ENCODE results near the gene SPCS3.
"Not testable (repeated sequence)": the region's sequence is repeated elsewhere in the genome, so short reads cannot be mapped to it uniquely, and the experiment has no call there.

SPCS3 gene

DNA sequence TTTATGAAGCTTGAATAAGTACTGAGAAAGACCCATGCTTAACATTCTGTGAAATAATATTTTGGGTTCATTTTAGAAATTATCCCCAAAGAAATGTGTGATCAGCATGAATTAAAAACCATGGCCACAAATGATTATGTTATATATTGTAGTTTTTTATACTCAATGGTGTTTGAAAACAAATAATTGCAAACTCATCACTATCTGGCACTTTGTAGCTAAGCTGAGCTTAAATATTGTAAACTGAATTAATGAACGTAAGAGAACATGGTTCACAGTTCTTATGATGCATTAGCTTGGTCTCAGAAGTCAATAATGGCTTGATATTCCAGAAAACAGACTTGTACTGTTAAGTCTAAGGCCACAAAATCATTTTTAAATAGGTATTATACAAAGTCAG, 26.1 kb upstream of the SPCS3 start:
- no peaks in the 10 kb centered on the region for H3K9me3 Mint-ChIP-seq (ENCODE audit: low read depth)
- H3K4me3 Mint-ChIP-seq = no peak overlapping the region
- H3K4me1 Mint-ChIP-seq (ENCODE audit: low read depth) = no peaks in the 10 kb centered on the region
- H3K27me3 Mint-ChIP-seq = no peaks in the 10 kb centered on the region
- no peaks in the 10 kb centered on the region for H3K36me3 Mint-ChIP-seq
- H3K27ac Mint-ChIP-seq = no peak overlapping the region

DNA sequence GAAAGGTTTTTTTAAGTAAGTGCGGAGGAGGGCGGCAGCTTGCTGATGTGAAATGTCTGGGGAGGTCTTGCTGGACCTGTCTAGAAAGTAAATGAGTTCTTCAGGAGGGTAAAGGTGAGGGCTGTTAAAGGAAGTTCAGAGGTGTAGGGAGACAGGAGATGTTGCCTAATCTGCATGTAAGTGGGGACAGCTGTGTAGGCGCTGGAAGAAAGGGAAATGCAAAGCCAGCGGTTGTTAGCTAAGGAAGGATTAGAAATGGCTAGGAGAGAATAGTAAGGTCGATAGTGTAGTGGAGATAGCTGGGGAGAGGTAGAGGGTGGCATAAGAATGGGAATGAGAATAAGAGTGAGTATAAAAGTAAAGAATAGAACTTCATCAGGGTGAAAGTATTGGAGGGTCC, 23.9 kb upstream of the SPCS3 start:
- not testable (repeated sequence) for H3K36me3 Mint-ChIP-seq; H3K27ac Mint-ChIP-seq; H3K9me3 Mint-ChIP-seq (ENCODE audit: low read depth); H3K4me3 Mint-ChIP-seq; H3K27me3 Mint-ChIP-seq; H3K4me1 Mint-ChIP-seq (ENCODE audit: low read depth)

DNA sequence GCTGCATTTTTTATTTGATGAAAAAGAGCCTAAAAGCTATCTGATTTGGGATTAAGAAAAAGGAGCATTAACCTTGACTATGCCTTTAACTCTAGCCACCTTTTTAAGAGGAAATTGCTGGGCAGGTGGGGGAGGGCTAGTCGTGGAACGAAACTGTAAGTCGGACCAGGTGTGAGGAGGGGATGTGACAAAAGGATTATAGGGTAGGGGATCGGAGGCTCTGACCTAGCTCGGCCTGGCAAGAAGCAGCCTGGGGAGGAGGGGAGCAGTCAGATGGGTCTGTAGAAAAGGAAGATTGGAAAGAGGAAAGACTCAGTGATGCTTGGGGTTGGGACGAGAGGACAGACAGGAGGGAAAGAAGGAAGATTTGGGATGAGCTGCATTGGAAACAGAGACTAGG, 21.1 kb upstream of the SPCS3 start:
- H3K4me1 Mint-ChIP-seq (ENCODE audit: low read depth) = no peaks in the 10 kb centered on the region
- no peak overlapping the region for H3K4me3 Mint-ChIP-seq
- peaks cover 12% of the 10 kb centered on the region for H3K27me3 Mint-ChIP-seq

DNA sequence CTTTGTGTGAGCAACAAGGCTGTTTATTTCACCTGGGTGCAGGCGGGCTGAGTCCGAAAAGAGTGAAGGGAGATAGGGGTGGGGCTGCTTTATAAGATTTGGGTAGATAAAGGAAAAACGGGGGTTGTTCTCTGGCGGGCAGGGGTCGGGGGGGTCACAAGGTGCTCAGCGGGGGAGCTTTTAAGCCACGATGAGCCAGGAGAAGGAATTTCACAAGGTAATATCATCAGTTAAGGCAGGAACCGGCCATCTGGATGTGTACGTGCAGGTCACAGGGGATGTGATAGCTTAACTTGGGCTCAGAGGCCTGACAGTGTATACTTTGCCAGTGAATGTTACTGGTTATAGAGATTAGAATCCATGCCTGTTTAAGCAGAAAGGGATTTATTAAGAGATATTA, 19.7 kb upstream of the SPCS3 start:
- H3K36me3 Mint-ChIP-seq = no peaks in the 10 kb centered on the region
- H3K4me1 Mint-ChIP-seq (ENCODE audit: low read depth) = no peaks in the 10 kb centered on the region
- H3K27me3 Mint-ChIP-seq = peaks cover 17% of the 10 kb centered on the region
- H3K27ac Mint-ChIP-seq = no peak overlapping the region
- no peaks in the 10 kb centered on the region for H3K9me3 Mint-ChIP-seq (ENCODE audit: low read depth)
- H3K4me3 Mint-ChIP-seq = no peak overlapping the region

More for the DNA sequence above, 21.1 kb upstream of the SPCS3 start:
- Mint-ChIP-seq H3K27ac (no peak overlapping the region), H3K9me3 (ENCODE audit: low read depth) (no peaks in the 10 kb centered on the region), H3K36me3 (no peaks in the 10 kb centered on the region)

DNA sequence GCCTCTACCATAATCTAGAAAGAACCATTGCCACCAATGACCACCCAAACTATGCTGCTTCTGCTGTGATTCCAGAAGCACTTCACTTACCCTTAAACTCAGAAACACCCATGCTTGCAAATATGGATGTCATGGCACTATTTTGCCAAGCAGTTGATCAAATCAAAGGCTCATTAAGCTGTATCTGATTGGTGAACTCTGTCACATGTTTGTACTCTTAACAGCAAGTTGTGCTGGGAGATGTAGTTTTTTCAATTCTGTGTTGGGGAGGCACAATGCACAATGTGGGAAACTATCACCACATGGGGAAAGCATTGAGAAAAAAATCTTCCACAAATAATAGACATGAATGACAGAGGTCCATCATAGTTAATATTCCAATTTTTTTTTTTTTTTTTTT, 19.2 kb upstream of the SPCS3 start:
- Mint-ChIP-seq H3K4me3 (no peak overlapping the region), H3K27ac (no peak overlapping the region), H3K27me3 (peaks cover 20% of the 10 kb centered on the region), H3K36me3 (no peaks in the 10 kb centered on the region), H3K4me1 (ENCODE audit: low read depth) (no peaks in the 10 kb centered on the region), H3K9me3 (ENCODE audit: low read depth) (no peaks in the 10 kb centered on the region)

DNA sequence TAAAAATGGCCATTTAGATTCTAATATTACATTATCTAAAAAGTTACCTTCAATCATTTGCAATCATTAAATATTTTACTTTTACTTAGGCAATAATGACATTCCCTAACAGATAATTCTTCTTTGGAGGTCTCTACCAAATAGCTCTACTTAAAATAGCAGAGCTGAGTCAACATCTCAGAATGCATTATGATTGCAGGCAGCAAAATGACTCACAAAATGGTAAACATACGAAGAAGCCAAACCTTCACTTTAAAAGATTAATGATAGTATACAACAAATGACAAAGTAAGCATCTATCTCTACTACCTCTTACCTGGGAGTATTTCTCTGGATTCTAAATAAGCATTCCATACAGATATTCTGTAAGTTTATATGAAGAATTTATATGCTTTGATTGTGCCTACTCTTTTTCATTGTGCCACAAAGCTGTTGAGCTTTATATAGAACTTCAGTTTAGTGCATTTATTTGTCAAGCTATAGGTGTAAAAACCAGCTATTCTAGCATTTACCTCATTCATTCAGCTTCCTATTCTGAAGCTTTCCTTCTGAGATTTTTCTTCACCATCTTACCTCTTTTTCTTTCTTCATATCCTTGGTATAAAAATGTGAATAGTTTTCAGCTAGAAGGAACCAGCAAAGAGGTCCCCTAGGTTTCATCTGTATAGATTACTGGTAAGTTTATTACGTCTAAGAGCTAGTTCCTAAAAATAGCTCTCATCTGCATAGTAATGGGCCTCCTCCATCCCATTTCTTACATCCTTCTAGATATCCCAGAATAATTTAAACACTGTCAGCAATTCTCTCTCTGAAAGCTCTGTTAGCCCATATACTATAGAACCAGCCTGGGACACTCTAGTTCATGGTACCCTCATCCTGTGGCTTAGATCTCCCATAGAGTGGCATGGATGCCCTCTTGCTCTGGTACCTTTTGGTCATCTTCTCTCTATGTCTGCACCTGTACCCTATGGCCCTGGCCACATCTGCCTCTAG, 17.2 kb upstream of the SPCS3 start:
- Mint-ChIP-seq H3K27me3 (peaks cover 25% of the 10 kb centered on the region), H3K36me3 (no peaks in the 10 kb centered on the region)

DNA sequence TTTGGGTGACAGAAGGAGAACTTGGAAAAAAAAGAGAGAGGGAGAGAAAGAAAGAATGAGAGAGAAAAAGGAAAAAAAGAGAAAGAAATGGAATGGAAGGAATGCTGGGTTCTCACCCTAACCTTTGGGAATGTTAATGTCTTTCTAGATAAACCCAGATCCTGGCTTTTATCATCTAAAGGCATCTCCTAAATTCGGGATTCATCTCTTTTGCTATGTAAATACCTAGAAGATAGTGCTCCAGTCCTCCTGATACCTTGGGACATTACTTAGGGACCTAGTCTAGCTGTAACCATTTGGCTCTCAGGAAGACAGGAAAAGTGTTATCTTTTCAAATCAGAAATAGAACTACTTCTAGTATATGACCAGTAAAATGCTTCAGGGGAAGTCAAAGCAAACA, 15.8 kb upstream of the SPCS3 start:
- Mint-ChIP-seq H3K9me3 (ENCODE audit: low read depth) (no peaks in the 10 kb centered on the region), H3K36me3 (no peaks in the 10 kb centered on the region), H3K27me3 (peaks cover 27% of the 10 kb centered on the region), H3K27ac (no peak overlapping the region), H3K4me1 (ENCODE audit: low read depth) (no peaks in the 10 kb centered on the region), H3K4me3 (no peak overlapping the region)

More for the DNA sequence above, 17.2 kb upstream of the SPCS3 start:
- Mint-ChIP-seq H3K4me1 (ENCODE audit: low read depth) (no peaks in the 10 kb centered on the region), H3K9me3 (ENCODE audit: low read depth) (no peaks in the 10 kb centered on the region), H3K27ac (no peak overlapping the region), H3K4me3 (no peak overlapping the region)

DNA sequence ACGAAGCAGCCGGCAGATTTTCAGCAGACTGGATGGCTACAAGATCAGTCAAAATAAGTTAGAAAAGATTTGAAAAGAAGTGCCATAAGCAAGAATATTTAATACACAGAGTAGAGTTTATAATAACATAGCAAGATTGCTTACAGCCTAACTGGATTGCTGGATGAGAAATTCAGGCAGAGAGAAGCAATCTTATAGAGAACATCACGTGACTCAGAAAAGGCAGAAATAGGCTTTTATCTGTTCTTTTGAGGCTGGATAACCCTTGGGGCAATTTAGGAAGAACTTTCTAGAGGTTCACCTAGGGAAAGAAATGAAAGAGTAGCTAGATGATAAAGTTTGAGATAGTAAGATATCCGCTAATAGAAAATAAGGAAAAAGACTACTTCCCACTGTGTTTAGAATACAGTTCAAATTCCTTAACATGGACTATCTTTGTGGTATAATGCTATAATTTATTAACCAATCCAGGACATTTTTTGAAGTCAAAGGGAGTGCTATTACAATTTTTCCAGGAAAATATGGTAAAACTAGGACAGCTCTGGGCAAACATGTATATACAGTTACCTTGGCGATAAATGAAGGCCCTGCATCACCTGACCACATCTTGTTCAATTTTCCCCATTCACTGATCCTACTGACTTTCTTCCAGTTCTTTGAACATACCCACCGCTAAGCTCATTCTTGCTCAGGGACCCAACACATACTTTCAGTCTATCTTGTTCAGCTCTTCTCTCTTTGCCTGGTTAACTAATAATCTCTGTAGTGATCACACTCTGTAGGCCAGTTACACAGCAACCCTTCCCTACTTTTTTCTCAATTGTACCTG, 12.7 kb upstream of the SPCS3 start:
- H3K4me3 Mint-ChIP-seq = no peak overlapping the region
- H3K9me3 Mint-ChIP-seq (ENCODE audit: low read depth) = no peaks in the 10 kb centered on the region
- no peaks in the 10 kb centered on the region for H3K4me1 Mint-ChIP-seq (ENCODE audit: low read depth)
- H3K36me3 Mint-ChIP-seq = no peaks in the 10 kb centered on the region
- H3K27ac Mint-ChIP-seq = no peak overlapping the region
- peaks cover 20% of the 10 kb centered on the region for H3K27me3 Mint-ChIP-seq

DNA sequence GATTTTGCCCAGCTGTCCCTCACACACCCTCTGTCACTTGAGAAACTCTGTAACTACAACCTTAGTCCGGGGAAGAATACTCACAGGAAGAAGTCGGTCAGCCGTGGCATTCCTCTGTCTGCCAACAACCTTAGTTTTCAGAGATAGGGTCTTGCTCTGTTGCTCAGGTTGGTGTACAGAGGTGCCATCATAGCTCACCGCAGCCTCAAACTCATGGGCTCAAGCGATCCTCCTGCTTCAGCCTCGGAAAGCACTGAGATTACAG, 12.2 kb upstream of the SPCS3 start:
- Mint-ChIP-seq H3K36me3 (no peaks in the 10 kb centered on the region), H3K27me3 (peaks cover 20% of the 10 kb centered on the region), H3K4me3 (no peak overlapping the region), H3K9me3 (ENCODE audit: low read depth) (no peaks in the 10 kb centered on the region), H3K4me1 (ENCODE audit: low read depth) (no peaks in the 10 kb centered on the region), H3K27ac (no peak overlapping the region)

DNA sequence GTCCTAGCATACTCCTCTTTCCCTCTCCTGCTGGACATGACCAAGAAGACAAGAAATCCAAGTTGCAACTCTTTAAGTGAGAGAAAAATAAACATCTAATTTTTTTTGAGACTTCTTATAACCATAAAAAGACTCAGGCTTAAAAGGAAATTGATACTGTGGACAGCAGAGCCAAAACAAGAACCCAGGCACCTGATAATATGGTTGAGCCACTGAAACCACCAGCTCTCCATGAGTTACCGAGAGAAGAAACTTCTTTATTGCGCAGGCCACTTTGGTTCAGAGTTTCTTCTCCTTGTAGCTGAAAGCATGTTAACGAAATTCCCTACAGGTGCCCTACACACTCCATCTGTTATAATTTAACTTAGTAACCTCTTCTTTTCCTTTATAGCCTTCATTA, 11.3 kb upstream of the SPCS3 start:
- no peaks in the 10 kb centered on the region for H3K9me3 Mint-ChIP-seq (ENCODE audit: low read depth)
- H3K27me3 Mint-ChIP-seq = peaks cover 17% of the 10 kb centered on the region
- H3K4me3 Mint-ChIP-seq = no peak overlapping the region
- H3K36me3 Mint-ChIP-seq = no peaks in the 10 kb centered on the region
- no peaks in the 10 kb centered on the region for H3K4me1 Mint-ChIP-seq (ENCODE audit: low read depth)
- no peak overlapping the region for H3K27ac Mint-ChIP-seq

DNA sequence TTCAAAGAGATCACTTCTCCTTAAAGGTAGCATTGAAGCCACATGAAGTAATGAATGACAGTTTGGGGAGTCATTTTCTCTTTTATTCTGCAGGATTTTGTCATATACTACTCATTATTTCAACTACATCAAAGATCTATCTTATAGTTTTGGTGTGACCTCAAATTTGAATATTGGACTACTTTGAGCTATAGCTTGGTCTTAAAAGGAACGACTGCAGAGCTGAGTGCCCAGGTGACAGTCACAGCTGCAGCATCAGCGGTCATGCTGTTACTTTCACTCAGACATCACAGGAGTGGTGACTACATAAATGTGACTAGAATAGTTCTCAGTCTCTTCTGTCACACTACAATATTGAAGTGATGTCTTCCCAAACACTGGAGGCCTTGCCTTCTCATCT, 10.7 kb upstream of the SPCS3 start:
- H3K27ac Mint-ChIP-seq = no peak overlapping the region
- H3K9me3 Mint-ChIP-seq (ENCODE audit: low read depth) = no peaks in the 10 kb centered on the region
- peaks cover 14% of the 10 kb centered on the region for H3K27me3 Mint-ChIP-seq
- no peaks in the 10 kb centered on the region for H3K36me3 Mint-ChIP-seq
- no peaks in the 10 kb centered on the region for H3K4me1 Mint-ChIP-seq (ENCODE audit: low read depth)
- H3K4me3 Mint-ChIP-seq = no peak overlapping the region

DNA sequence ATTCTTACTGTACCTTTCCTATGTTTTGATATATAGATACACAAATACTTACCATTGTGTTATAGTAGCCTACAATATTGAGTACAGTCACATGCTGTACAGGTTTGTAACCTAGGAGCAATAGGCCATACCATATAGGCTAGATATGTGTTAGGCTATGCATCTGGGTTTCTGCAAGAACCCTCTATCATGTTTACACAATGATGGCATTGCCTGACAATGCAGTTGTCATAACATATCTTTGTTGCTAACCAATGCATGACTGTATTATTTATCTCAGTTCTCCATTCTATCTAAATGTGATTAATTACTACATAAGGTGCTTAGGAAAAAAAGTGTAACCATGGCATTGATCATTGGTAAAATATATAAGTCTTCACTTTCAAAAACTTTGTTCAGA, 10.0 kb upstream of the SPCS3 start:
- Mint-ChIP-seq H3K4me1 (ENCODE audit: low read depth) (no peaks in the 10 kb centered on the region), H3K36me3 (no peaks in the 10 kb centered on the region), H3K27ac (no peak overlapping the region), H3K9me3 (ENCODE audit: low read depth) (no peaks in the 10 kb centered on the region), H3K27me3 (peaks cover 10% of the 10 kb centered on the region), H3K4me3 (no peak overlapping the region)

DNA sequence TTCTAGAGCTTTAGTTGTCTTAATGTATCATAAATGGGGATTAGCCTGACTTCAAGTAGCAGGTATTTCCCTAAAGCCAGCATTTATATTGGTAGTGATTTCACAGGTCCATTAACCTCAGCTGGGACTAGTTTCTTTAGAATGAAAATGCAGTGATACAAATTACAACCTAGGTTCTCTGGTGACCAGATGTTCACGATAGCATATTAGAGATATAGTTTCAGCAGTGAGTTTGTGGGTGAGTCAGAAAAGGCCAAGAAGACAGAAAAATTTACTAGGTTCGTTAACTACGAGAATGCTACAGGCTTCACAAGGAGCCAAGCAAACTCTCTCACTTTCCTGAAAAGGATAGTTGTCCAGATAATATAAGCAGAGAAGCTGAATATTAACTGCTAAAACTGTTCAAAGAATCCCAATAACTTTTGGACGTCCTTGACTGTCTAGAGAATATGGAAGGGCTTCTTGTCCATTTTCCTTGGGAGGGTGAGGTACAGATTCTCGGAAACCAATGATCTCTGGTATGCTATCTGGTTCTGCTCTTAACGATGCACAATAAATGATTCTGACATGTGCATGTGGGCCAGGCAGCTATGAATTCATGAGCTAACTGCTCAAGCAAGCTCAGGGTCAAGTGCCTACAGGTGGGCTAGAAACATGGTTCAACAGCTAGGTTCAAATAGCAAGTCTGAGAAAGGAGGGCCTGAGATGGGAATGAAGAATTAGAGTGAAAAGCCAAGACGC, 6.0 kb upstream of the SPCS3 start:
- Mint-ChIP-seq H3K27ac (no peak overlapping the region), H3K4me3 (no peak overlapping the region), H3K36me3 (no peaks in the 10 kb centered on the region), H3K9me3 (ENCODE audit: low read depth) (no peaks in the 10 kb centered on the region), H3K27me3 (no peaks in the 10 kb centered on the region), H3K4me1 (ENCODE audit: low read depth) (peaks cover 10% of the 10 kb centered on the region)

DNA sequence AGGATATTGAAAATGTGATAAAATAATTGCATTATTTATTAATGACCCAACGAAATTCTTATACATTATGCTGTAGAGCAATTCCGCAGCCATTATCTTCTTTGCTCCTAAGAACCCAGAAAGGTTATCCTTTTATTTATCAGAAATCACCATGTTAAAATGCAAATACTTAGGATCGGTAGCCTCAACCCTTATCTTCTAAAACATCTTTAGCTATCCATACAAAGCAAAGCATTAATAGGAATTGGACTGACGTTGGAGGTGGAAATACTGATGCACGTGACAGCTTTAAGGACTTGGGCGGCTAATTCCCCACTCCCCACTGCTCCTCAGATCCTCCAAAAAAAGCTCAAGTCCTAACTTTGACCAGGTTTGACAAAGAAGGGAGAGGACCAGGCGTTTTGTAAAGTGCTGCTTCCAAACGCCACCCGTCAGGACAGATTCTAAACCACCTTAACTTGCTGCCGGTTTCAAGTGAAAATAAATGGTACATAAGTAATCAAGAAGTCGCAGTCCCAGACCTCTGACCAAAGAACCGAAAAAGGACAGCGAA, 539 bp upstream of the SPCS3 start:
- Mint-ChIP-seq H3K27ac (peak overlapping the region; percentile 90), H3K9me3 (ENCODE audit: low read depth) (no peaks in the 10 kb centered on the region), H3K4me1 (ENCODE audit: low read depth) (peaks cover 43% of the 10 kb centered on the region), H3K4me3 (peak overlapping the region; percentile 93), H3K27me3 (no peaks in the 10 kb centered on the region), H3K36me3 (peaks cover 2% of the 10 kb centered on the region)

All from activated naive CD8-positive, alpha-beta T cell (primary cell).